Kidney tubule cell (primary cell): ENCODE results near the gene RYR1.
"Not testable (repeated sequence)": the region's sequence is repeated elsewhere in the genome, so short reads cannot be mapped to it uniquely, and the experiment has no call there.

ENCODE experiments used
- DNase-seq: peaks from one replicate; pipeline ENCODE4 v3.0.0-alpha.2; 2018; ENCODE audit warnings: low spot score

RYR1 gene

DNA sequence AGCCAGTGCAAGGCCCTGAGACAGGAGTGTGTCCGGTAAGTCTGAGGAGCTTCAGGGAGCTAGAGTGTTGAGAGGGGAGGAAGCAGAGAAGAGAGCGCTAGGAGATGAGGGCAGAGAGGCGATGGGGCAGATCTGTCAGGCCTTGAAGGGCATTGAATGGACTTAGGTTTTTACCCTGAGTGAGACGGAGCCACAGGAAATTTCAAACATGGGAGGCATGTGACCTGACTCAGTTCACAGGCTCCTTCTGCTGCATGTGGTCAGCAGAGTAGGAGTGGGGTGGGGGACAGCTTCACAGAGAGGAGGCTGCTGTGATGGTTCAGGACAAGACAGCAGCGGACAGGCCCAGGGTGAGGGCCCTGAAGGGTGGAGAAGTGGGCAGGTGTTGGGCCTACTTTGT lies 33.1 kb upstream of the RYR1 start:
- DNase-seq: no peak

DNA sequence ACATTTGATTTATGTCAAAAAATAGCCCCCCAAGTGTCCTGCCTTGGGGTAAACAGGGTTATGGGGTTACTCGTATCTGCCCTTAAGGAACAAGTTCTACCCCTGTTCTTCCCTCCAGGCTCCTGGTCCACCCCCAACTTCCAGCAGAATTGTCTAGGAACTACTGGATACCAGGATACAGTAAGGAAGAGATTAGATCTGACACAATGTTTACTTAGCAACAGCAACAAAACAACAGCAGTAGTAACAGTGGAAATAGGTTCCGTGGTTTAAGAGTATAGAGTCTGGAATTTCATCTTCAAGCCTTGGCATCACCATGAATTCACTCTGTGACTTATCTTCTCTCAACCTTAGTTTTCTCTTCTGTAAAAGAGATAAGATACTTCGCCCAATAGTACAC lies 32.3 kb upstream of the RYR1 start:
- peak; percentile 53 for DNase-seq

DNA sequence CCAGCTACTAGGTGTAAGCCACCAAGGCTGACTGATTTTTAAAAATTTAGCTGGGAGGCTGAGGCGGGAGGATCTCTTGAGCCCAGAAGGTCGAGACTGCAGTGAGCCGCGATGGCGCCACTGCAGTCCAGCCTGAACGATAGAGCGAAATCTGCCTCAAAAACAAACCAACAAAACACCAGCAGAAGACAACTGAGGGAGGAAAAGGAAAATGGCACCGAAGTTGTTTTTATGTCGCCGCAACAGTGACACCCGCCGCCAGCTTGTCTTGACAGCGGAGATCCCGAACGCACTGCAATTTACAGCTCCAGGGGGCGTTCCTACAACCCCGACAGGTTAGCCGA lies 30.9 kb upstream of the RYR1 start:
- no peak for DNase-seq

DNA sequence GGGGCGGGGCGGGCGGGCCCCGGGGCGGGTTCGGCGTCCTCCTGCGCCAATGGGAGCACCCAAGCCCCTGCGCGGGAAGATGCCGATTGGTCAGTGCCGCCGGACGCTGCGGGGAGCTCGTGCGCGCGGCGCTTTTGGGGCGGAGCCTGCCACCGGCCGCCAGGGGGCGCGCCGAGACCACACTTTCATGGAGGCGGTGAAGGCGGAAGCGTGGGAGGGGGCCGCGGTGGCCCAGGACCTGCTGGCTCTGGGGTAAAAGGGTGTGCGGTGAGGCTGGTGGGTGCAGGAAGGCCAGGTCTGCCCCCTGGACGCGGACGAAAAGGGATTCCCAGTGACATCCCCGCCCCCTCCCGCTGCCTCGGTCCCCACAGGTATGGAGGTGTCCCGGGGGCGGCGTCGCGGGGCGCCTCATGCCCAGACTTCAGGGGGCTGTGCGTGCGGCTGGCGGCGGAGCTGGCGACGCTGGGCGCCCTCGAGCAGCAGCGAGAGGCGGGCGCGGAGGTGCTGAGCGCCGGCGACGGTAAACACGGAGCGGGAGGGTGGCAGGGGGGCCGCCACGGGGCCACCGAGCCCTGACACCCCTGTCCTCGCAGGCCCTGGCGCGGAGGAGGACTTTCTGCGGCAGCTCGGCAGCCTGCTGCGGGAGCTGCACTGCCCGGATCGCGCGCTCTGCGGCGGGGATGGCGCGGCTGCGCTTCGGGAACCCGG lies 30.4 kb upstream of the RYR1 start, which contains the start of gene FAM98C:
Gene FAM98C, plus strand, starts transcription at position 127 of the 708 bp plus-strand sequence. Its CDS starts 61 bp downstream, at position 188.
- peak; percentile 97 for DNase-seq

DNA sequence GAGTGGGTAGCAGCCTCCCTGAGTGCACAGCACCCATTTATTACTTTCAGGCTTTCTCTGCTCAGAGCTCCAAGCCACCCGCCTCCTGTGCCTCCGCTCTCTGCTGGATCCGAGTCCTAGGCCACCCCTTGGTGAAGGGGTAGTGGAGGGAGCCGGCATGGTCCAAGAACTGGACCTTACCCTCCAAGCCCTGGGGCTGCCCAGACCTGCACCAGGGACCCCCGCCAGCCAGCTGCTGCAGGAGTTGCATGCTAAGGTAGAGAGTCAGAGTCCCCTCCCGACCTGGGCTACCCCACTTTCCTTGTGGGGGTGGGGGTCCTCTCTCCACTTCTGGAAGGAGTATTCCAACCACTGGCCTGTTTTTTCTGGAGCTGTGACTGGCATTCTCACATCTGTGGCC lies 28.6 kb upstream of the RYR1 start:
- DNase-seq: no peak

DNA sequence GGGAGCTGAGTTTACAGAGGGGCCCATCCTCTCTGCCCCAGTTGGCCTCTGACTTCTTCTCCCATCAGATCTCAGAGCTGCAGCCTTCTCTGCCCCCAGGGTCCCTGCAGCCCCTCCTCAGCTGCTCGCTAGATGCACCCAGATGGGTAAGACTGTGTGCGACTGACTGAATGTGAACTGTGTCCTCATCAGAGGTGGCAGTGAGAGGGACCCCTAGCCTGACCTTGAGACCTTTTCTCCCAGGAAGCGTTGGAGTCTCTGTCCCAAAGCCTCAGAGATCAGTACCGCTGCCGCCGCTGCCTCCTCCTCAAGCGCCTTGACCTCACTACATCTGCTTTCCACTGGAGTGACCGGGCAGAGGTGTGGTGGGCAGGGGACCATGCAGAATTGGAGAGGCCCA lies 28.2 kb upstream of the RYR1 start:
- DNase-seq: no peak

DNA sequence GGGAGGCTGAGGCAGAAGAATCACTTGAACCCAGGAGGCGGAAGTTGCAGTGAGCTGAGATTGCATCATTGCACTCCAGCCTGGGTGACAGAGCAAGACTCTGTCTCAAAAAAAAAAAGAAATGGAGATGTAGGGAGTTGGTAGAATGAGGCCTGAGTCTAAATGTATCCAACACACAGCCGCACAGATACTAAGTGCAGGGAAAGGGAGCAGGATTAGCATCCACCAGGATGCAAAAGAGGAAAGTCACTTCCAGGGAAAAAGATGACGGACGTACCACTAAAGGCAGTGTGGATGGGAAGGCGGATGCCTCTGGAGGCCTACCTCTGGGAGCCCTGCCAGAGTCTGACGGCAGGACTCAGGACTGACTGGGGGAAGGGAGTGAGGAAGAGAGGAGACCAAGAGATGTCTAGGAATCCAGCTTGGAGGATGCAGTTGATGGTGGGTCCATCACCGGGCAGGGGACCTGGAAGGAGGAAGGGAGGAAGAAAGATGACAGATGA lies 23.8 kb upstream of the RYR1 start:
- peak; percentile 28 for DNase-seq

DNA sequence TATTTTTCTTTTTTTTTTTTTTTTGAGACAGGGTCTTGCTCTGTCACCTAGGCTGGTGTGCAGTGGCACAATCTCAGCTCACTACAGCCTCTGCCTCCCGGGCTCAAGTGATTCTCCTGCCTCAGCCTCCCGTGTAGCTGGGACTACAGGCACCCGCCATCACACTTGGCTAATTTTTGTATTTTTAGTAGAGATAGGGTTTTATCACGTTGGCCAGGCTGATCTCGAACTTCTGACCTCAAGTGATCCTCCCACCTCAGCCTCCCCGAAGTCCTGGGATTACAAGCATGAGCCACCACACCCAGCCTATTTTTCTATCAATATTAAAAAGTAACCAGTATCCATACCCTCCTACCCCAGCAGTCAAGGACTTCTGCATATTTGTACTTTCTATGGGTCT lies 23.1 kb upstream of the RYR1 start:
- DNase-seq: not testable (repeated sequence)

DNA sequence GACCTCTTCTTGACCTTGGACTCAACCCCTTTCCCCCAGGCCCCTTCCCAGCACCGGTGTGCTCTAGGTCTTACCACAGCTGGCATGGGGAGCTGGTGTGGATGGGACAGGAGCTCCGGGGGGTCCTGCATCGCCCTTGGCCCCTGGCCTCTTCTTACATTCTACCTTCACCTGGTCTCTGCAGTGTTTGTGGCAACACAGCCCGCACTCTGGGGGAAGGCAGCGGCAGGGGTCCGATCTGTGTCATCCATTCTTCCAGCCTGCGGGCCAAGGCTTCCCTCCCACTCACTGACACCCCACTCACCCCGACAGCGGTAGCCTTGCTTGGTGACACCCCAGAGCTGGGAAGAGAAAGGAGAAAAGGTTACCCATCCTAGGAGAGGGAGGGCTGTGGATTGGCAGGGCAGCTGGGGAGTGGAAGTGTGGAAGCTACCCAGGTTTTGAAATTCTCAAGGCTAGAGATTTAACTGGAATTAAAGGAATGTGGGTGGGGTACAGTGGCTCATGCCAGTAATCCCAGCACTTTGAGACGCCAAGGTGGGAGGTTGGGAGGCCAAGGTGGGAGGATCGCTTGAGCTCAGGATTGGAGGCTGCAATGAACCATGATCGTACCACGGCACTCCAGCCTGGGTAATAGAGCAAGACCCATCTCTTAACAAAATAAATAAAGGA lies 22.3 kb upstream of the RYR1 start:
- DNase-seq: no peak

DNA sequence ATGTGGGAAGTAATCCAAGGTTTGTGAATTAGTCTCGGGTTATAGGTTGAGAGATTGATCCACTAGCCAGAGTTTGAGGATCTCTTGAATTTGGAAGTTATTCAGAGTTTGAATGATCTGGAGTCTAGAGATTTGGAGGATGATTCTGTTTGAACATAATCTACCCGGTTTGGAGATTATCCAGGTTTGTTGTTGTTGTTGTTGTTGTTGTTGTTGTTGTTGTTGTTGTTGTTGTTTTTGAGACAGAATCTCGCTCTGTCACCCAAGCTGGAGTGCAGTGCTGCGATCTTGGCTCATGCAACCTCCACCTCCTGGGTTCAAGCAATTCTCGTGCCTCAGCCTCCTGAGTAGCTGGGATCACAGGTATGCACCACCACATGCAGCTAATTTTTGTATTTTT lies 21.6 kb upstream of the RYR1 start:
- DNase-seq: not testable (repeated sequence)

DNA sequence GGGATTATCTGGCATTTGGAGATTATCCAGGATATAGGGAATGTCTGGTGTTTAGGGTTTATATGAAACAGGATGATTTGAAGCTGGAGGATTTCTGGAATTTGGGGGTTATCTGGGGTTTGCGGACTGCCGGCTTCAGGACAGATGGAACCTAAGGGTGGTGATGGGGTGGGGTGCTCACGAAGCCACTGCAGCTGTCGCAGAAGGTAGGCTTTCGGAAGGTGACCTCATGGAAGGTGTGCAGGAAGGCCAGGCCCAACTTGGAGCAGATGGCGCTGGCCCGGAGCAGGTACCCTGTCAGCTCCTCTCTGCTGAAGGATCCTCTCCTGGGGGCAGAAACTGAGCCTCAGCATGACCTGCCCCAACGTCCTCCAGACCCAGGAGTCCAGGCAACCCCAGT lies 21.0 kb upstream of the RYR1 start:
- no peak for DNase-seq

DNA sequence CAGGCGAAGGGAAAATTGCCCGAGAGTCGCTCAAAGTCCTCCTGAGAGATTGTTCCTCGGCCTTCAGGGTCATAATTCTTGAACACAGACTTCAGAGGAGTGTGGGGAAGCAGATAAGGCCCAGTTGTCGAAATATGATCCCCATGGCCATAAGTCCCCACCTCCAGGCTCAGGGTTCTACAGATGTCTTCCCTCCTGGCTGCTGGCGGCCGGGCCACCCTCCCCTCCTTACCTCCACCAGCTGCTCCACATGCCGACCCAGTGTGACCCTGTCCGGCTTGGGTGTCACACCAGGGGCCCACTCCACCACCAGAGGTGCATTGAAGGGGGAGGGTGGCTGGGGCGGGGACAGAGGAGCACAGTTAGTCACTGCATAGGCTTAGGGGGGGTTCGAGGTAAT lies 20.5 kb upstream of the RYR1 start:
- DNase-seq: no peak

DNA sequence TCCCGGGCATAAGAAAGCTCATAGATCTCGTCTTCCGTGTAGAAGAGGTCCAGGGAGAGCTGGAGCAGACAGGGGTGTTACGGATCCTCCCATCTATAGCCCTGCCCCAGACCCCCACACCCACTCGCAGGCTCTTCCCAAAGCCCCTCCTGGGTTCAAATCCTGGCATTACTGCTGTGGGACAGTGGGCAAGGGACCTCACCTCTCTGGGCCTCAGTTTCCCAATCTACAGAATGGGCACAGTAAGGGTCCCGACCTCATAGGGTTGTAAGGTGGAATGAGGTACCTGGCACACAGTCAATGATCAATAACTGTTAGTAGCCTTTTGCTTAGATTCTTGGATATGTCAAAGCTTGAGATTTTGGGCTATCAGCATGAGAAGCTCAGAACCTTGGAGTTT lies 20.1 kb upstream of the RYR1 start:
- no peak for DNase-seq

DNA sequence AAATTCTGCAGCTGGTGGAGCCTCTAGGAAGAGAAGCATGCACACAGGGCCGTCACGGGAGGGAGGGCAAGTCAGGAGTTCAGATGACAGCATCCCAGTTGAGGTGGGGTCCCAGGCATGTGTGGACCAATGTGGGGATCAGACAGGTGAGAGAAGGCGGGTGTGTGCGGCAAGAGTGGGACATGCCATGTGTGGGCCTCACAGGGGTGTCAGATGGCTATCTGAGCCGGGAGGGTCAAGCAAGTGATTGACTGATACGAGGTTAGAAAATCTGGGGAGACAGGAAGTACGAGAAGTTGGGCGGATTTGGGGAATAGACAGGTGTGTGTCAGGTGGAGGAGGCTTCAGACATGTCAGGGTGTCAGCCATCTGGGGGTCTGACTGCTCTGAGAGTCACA lies 16.3 kb upstream of the RYR1 start:
- no peak for DNase-seq

DNA sequence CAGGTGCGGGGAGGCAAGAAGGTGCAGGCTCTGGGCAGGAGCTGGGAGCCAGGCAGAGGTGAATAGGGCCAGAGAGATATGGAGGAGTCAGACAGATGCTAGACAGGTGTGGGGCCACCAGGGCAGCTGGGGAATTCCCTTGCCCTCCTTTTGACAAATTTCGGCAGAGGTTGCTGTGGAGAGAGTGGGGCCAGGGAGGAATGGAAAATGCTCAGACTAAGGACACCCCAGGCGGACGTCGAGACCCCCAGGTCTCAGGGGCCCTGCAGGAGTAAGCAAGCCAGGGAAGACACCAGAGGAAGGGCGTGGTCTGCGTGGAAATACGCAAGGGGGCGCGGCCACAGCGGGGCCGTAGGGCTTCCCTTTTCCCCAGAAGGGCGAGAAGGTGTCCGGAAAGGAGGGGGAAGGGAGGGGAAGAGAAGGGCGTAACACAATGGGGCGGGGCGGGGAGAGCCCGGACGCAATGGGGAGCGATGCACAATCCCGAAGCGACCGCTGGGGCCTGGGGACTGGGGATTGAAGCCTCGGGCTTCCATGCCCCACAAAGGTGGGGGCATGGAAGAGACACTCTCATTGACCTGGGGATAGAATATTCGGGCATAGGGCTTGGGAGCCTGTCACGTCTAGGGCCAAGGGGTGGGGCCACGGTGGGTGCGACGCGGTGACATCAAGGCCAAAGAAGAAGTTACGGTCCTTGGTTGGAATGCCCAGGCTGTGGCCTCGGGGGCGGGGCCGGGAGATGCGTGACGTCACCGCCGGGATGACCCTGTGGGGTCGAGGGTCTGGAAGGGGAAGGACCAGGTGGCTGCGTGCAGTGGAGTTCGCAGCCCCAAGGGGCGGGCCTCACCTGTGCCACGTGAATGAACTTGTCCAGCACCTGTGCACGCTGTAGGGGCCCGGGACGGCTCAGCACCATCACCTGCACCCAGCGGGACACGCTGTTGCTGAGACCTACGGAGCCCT lies 15.7 kb upstream of the RYR1 start:
- DNase-seq: peak; percentile 23

DNA sequence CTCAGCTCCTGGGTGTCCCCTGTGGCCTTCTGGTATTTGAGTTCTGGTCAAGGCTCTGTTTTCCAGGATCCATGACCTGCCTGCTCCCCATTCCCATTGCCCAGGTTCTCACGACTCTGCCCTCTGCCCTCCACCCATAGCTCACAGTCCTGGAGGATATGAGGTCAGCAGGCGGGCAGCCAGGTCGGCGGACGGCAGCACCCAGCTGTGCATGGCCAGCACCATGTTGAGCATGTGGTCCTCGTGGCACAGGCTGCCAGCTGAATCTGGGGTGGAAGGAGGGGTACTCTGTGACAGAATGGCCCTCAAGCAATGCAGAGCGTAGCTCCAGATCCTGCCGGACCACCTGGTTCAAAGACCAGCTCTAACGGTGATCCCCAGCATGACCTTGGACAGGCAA lies 12.6 kb upstream of the RYR1 start:
- DNase-seq: no peak

DNA sequence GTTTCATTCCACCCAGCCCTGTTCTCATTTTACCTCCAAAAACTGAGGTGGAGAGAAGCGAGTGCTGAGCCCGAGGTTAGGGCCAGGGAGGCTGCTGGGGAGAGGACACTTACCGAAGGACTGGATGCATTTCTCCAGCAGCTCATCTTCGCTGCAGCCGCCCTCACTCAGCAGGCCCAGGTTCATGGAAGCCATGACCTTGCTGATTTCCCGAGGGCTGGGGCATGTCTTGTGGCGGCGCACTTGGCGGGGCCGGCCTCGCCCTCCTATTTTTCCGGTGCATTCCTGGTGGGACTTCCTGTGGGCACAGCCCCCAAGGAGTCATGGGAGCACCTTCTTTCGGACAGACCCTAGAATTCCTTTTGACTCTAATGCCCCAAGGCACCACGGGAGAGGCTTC lies 11.6 kb upstream of the RYR1 start:
- DNase-seq: no peak

DNA sequence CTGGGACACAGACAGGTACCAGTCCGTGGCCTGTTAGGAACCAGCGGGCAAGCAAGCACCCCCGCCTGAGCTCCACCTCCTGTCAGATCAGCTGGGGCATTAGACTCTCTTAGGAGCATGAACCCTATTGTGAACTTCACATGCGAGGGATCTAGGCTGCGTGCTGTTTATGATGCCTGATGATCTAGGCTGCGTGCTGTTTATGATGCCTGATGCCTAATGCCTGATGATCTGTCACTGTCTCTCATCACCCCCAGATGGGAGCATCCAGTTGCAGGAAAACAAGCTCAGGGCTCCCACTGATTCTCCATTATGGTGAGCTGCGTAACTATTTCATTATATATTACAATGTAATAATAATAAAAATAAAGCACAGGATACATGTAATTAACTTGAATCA lies 11.1 kb upstream of the RYR1 start:
- no peak for DNase-seq

DNA sequence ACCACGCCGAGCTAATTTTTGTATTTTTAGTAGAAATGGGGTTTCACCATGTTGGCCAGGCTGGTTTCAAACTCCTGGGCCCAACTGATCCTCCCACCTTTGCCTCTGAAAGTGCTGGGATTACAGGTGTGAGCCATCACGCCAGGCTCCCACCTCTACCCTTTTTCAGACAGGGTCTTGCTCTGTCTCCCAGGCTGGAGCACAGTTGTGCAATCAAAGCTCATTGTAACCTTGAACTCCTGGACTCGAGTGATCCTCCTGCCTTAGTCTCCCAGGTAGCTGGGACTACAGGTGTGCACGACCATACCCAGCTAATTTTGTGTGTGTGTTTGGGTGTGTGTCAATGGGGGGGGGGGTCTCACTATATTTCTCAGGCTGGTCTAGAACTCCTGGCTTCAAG lies 9.2 kb upstream of the RYR1 start:
- no peak for DNase-seq

DNA sequence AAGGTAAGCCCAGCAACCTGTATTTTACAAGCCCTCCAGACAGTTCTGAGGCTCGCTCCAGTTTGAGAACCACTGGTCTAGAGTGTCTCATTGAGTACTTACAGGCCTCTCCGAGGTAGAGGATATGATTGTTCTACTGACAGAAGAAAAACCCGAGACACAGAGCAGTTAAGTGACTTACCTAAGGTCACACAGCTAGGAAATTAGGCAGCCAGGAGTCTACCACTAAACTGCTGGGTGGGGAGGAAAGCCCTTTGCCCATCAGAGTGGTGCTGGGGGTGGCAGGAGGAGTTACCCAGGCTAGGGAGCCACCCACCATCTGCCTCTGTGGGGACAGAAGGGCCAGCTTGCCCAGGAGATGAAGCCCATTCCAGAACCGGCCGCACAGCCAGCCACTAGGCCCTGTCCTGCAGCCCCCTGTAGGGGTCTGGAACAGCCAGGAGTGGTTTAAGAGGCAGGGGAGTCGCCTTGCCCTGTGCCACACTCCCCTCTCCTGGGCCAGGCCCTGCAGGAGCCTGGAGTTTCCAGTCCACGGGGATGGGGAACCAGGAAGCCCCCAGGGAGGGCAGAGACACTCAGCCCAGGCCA lies 8.2 kb upstream of the RYR1 start:
- DNase-seq: no peak

DNA sequence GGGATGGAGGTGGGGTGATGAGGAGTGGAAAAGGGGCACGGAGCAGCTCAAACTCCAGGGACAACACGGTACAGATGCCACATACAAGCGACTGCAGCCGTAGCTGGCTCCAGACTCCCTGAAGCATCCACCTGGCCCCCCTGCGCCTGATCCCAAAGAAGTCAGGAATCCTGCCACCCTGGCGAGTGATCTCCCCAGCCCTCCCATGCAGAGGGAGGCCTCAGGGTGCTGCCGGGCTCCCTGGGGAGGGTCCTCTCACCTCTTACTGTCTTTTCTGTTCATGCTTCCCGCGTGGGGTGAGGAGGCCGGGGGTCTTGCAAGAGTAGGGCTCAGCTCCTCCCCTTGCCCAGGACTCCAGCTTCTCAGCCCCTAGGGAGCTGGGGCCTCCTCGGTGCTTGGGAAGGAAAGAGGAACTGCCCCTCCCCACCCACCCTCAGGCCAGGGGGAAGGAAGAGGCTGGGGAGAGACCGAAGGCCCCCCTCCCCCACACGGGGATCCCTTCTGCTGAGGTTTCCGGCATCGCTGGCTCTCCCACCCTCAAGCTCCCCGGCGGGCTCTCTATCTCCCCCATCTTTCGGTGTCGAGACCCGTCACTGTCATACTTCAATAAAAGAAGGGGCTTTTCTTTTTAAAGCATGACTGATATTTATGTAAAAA lies 7.6 kb upstream of the RYR1 start, which contains the start of gene RASGRP4:
Gene RASGRP4, minus strand, starts transcription at position 410 of the 657 bp plus-strand sequence. Its CDS starts 128 bp downstream, at position 282.
- DNase-seq: no peak
